ENCODE measurements around the gene CIITA.

DNA sequence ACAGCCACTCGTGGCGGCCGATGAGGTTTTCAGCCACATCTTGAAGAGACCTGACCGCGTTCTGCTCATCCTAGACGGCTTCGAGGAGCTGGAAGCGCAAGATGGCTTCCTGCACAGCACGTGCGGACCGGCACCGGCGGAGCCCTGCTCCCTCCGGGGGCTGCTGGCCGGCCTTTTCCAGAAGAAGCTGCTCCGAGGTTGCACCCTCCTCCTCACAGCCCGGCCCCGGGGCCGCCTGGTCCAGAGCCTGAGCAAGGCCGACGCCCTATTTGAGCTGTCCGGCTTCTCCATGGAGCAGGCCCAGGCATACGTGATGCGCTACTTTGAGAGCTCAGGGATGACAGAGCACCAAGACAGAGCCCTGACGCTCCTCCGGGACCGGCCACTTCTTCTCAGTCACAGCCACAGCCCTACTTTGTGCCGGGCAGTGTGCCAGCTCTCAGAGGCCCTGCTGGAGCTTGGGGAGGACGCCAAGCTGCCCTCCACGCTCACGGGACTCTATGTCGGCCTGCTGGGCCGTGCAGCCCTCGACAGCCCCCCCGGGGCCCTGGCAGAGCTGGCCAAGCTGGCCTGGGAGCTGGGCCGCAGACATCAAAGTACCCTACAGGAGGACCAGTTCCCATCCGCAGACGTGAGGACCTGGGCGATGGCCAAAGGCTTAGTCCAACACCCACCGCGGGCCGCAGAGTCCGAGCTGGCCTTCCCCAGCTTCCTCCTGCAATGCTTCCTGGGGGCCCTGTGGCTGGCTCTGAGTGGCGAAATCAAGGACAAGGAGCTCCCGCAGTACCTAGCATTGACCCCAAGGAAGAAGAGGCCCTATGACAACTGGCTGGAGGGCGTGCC, 30.1 kb downstream of the CIITA start:
- no peak for TF ChIP-seq EP300 (IDR thresholded peaks at IDR 0.05)
- TF ChIP-seq, protein P1, sequence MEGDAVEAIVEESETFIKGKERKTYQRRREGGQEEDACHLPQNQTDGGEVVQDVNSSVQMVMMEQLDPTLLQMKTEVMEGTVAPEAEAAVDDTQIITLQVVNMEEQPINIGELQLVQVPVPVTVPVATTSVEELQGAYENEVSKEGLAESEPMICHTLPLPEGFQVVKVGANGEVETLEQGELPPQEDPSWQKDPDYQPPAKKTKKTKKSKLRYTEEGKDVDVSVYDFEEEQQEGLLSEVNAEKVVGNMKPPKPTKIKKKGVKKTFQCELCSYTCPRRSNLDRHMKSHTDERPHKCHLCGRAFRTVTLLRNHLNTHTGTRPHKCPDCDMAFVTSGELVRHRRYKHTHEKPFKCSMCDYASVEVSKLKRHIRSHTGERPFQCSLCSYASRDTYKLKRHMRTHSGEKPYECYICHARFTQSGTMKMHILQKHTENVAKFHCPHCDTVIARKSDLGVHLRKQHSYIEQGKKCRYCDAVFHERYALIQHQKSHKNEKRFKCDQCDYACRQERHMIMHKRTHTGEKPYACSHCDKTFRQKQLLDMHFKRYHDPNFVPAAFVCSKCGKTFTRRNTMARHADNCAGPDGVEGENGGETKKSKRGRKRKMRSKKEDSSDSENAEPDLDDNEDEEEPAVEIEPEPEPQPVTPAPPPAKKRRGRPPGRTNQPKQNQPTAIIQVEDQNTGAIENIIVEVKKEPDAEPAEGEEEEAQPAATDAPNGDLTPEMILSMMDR (IDR thresholded peaks at IDR 0.05), result no peak

Data from stomach (tissue), 4 donors.